Spleen (tissue), 7 donors: Measurements from ENCODE around the gene BSND.

ENCODE experiments used
- POLR2A ChIP-seq, 3 donors: fragments of 450-650 bp; IDR thresholded peaks; one replicate each; pipeline ENCODE4 v1.5.1; 2017; ENCODE audit warnings: antibody characterized with exemption in 3 of 3, mild to moderate bottlenecking in 1 of 3
- POLR2AphosphoS5 ChIP-seq, 3 donors: sonication (generic); formaldehyde crosslinking; IDR thresholded peaks; one replicate each; pipeline ENCODE4 v1.5.1; 2017; ENCODE audit warnings: antibody characterized with exemption in 3 of 3
- TF ChIP-seq, protein P1 (sequence below), 11 experiments: fragments of 200-600 bp in 7 of 11; fragments of 450-650 bp in 4 of 11; sonication (generic) in 4 of 11; IDR thresholded peaks in 8 of 11; conservative IDR thresholded peaks in 3 of 11; 1 replicate in 7 of 11; 2 replicates in 4 of 11; pipeline versions ENCODE4 v1.4.0 to v1.8.0; 2016 to 2021; ENCODE audit warnings: antibody characterized with exemption in 11 of 11, inconsistent platforms in 4 of 11, mild to moderate bottlenecking in 1 of 11
- donor health status: DM: no; HTN: no; CAD: no; lungs with moderate emphysema.
- donor health status: DM: no; HTN: no; CAD: no.
- donor health status: DM: no; HTN: no; CAD: no.

DNA sequence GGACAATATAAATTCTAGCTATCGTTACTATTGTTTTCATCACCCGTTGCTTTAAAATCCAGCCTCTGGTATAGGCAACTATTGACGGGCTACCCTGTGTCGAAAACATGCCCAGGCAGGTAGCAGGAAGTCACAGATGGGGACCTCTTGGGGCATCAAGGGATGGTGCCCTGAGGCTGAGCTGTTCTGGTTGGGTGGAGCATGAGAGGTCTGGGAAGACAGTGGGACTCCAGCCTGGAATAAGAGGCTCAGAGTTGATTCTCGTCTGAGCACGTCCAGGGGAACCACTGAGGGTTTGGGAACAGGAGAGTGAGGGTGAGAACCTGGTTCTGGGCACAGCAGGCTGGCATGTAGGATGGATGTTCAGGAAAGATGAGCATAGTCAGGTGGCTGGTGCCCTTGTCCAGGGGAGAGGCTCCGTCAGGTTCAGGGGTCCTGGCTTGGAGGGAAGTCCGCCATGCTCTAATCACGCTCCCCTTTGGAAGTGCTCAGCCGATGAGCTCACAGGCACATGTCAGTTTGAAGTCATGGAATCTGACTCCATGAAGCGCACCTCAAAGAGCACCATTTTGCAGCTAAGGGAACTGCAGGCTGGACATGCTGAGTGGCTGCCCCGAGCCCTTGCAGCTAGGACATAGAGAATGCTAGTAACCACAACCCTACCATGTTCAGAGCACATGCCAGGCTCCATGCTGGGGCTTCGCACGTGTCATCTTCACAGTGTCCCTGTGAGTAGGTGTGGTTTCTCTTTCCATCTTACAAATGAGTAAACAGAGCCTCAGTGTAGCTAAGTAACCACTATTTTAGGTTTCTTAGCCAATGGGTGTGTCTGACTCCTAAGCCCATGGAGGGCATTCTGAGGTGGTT is 61.6 kb downstream of the BSND start:
- TF ChIP-seq, protein P1, sequence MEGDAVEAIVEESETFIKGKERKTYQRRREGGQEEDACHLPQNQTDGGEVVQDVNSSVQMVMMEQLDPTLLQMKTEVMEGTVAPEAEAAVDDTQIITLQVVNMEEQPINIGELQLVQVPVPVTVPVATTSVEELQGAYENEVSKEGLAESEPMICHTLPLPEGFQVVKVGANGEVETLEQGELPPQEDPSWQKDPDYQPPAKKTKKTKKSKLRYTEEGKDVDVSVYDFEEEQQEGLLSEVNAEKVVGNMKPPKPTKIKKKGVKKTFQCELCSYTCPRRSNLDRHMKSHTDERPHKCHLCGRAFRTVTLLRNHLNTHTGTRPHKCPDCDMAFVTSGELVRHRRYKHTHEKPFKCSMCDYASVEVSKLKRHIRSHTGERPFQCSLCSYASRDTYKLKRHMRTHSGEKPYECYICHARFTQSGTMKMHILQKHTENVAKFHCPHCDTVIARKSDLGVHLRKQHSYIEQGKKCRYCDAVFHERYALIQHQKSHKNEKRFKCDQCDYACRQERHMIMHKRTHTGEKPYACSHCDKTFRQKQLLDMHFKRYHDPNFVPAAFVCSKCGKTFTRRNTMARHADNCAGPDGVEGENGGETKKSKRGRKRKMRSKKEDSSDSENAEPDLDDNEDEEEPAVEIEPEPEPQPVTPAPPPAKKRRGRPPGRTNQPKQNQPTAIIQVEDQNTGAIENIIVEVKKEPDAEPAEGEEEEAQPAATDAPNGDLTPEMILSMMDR (IDR thresholded peaks at IDR 0.05 in 8 of 11, conservative IDR thresholded peaks at IDR 0.05 in 3 of 11) = no peak
- TF ChIP-seq POLR2A (IDR thresholded peaks at IDR 0.05) (no peak), POLR2AphosphoS5 (IDR thresholded peaks at IDR 0.05) (no peak)
